HEK293 (cell line): ENCODE data around the gene ERP29.

Source experiments
- CTCF ChIA-PET: fragments of 350-600 bp; formaldehyde crosslinking; extraction: SDS; loops from one replicate; lab custom pipeline; 2021; ENCODE audit warnings: antibody characterized with exemption; lab: Yijun Ruan, JAX
- POLR2A ChIA-PET: fragments of 300-600 bp; formaldehyde crosslinking; extraction: SDS; loops from one replicate; lab custom pipeline; 2020; ENCODE audit warnings: antibody characterized with exemption, inconsistent platforms; lab: Yijun Ruan, JAX
- H3K27ac ChIP-seq: fragments of 200-500 bp; sonication (Bioruptor generic); 2 replicates; pipeline ENCODE4 v1.5.1; 2014; ENCODE audit warnings: low read depth, low read length, control low read depth, inconsistent platforms; ENCODE audit errors: extremely low read depth
- H3K36me3 ChIP-seq, 2 experiments: fragments of 200-500 bp in 1 of 2; sonication (Bioruptor generic) in 1 of 2; 1 replicate in 1 of 2; 2 replicates in 1 of 2; pipeline ENCODE4 v1.5.1; 2014 to 2017; ENCODE audit warnings: inconsistent platforms in 2 of 2, low read length in 2 of 2; ENCODE audit not compliant: control insufficient read depth in 2 of 2, insufficient read depth in 1 of 2
- H3K4me1 ChIP-seq: fragments of 200-500 bp; sonication (Bioruptor generic); 2 replicates; pipeline ENCODE4 v1.5.1; 2014; ENCODE audit warnings: mild to moderate bottlenecking, low read length, inconsistent platforms; ENCODE audit not compliant: control insufficient read depth, insufficient read depth
- H3K4me3 ChIP-seq: 2 replicates; pipeline ENCODE4 v1.5.1; 2011; ENCODE audit warnings: low read depth, mild to moderate bottlenecking, control low read depth, low read length, moderate library complexity
- H3K9me3 ChIP-seq: fragments of 200-500 bp; sonication (Bioruptor generic); 2 replicates; pipeline ENCODE4 v1.5.1; 2014; ENCODE audit warnings: low read depth, low read length, inconsistent platforms; ENCODE audit not compliant: control insufficient read depth, insufficient read depth
- FEZF1 ChIP-seq: fragments of 450-650 bp; formaldehyde crosslinking; IDR thresholded peaks from 2 replicates; pipeline ENCODE4 v1.5.1; 2016; ENCODE audit warnings: missing biosample characterization, missing genetic modification characterization
- GFI1B ChIP-seq: fragments of 450-650 bp; formaldehyde crosslinking; IDR thresholded peaks from 2 replicates; pipeline ENCODE4 v1.5.1; 2016; ENCODE audit warnings: missing biosample characterization, missing genetic modification characterization
- KLF8 ChIP-seq: fragments of 450-650 bp; formaldehyde crosslinking; IDR thresholded peaks from 2 replicates; pipeline ENCODE4 v1.5.1; 2016; ENCODE audit warnings: missing biosample characterization, missing genetic modification characterization
- PRDM2 ChIP-seq: fragments of 450-650 bp; formaldehyde crosslinking; IDR thresholded peaks from 2 replicates; pipeline ENCODE4 v1.5.1; 2016; ENCODE audit warnings: missing biosample characterization, missing genetic modification characterization, borderline replicate concordance
- WT1 ChIP-seq: fragments of 450-650 bp; formaldehyde crosslinking; IDR thresholded peaks from 2 replicates; pipeline ENCODE4 v1.5.1; 2016; ENCODE audit warnings: missing biosample characterization, missing genetic modification characterization
- ZBTB21 ChIP-seq: fragments of 450-650 bp; formaldehyde crosslinking; IDR thresholded peaks from 2 replicates; pipeline ENCODE4 v1.5.1; 2017; ENCODE audit warnings: missing biosample characterization, missing genetic modification characterization
- ZBTB8A ChIP-seq: fragments of 450-650 bp; formaldehyde crosslinking; IDR thresholded peaks from 2 replicates; pipeline ENCODE4 v1.5.1; 2016; ENCODE audit warnings: missing biosample characterization, missing genetic modification characterization
- ZFP41 ChIP-seq: fragments of 450-650 bp; formaldehyde crosslinking; IDR thresholded peaks from 2 replicates; pipeline ENCODE4 v1.5.1; 2016; ENCODE audit warnings: missing biosample characterization, missing genetic modification characterization, borderline replicate concordance
- ZFP69B ChIP-seq: fragments of 450-650 bp; formaldehyde crosslinking; IDR thresholded peaks from 2 replicates; pipeline ENCODE4 v1.5.1; 2016; ENCODE audit warnings: missing biosample characterization, missing genetic modification characterization
- ZNF114 ChIP-seq: fragments of 450-650 bp; formaldehyde crosslinking; IDR thresholded peaks from 2 replicates; pipeline ENCODE4 v1.5.0; 2017; ENCODE audit warnings: missing biosample characterization, missing genetic modification characterization
- ZNF155 ChIP-seq: fragments of 450-650 bp; formaldehyde crosslinking; IDR thresholded peaks from 2 replicates; pipeline ENCODE4 v1.5.1; 2016; ENCODE audit warnings: missing biosample characterization, missing genetic modification characterization
- ZNF174 ChIP-seq: fragments of 450-650 bp; formaldehyde crosslinking; IDR thresholded peaks from 2 replicates; pipeline ENCODE4 v1.5.0; 2017; ENCODE audit warnings: missing biosample characterization, mild to moderate bottlenecking, missing genetic modification characterization
- ZNF274 ChIP-seq, 2 experiments: fragments of 200-500 bp in 1 of 2; fragments of 450-650 bp in 1 of 2; sonication (Bioruptor generic) in 1 of 2; formaldehyde crosslinking in 1 of 2; IDR thresholded peaks; 2 replicates each; pipeline versions ENCODE4 v1.5.1 to v1.6.1; 2014 to 2016; ENCODE audit warnings: borderline replicate concordance in 1 of 2, inconsistent platforms in 1 of 2, low read length in 1 of 2, missing biosample characterization in 1 of 2, missing genetic modification characterization in 1 of 2
- ZNF324 ChIP-seq: fragments of 450-650 bp; formaldehyde crosslinking; IDR thresholded peaks from 2 replicates; pipeline ENCODE4 v1.5.1; 2016; ENCODE audit warnings: missing biosample characterization, missing genetic modification characterization
- ZNF416 ChIP-seq: fragments of 450-650 bp; formaldehyde crosslinking; IDR thresholded peaks from 2 replicates; pipeline ENCODE4 v1.5.1; 2016; ENCODE audit warnings: missing biosample characterization, missing genetic modification characterization
- ZNF510 ChIP-seq: fragments of 450-650 bp; formaldehyde crosslinking; IDR thresholded peaks from 2 replicates; pipeline ENCODE4 v1.5.1; 2018; ENCODE audit warnings: mild to moderate bottlenecking, missing genetic modification characterization, missing biosample characterization; ENCODE audit not compliant: insufficient replicate concordance
- ZNF513 ChIP-seq: fragments of 450-650 bp; IDR thresholded peaks from 2 replicates; pipeline ENCODE4 v1.5.1; 2018; ENCODE audit warnings: missing biosample characterization, missing genetic modification characterization
- ZNF514 ChIP-seq: fragments of 450-650 bp; formaldehyde crosslinking; IDR thresholded peaks from 2 replicates; pipeline ENCODE4 v1.5.1; 2016; ENCODE audit warnings: missing biosample characterization, missing genetic modification characterization
- ZNF521 ChIP-seq: fragments of 450-650 bp; formaldehyde crosslinking; IDR thresholded peaks from 2 replicates; pipeline ENCODE4 v1.5.1; 2017; ENCODE audit warnings: missing biosample characterization, mild to moderate bottlenecking, missing genetic modification characterization
- ZNF544 ChIP-seq: fragments of 450-650 bp; formaldehyde crosslinking; IDR thresholded peaks from 2 replicates; pipeline ENCODE4 v1.5.0; 2017; ENCODE audit warnings: missing biosample characterization, missing genetic modification characterization
- ZNF558 ChIP-seq: fragments of 450-650 bp; formaldehyde crosslinking; IDR thresholded peaks from 2 replicates; pipeline ENCODE4 v1.5.1; 2016; ENCODE audit warnings: missing biosample characterization, missing genetic modification characterization
- ZNF585B ChIP-seq: fragments of 450-650 bp; formaldehyde crosslinking; IDR thresholded peaks from 2 replicates; pipeline ENCODE4 v1.5.1; 2016; ENCODE audit warnings: missing biosample characterization, missing genetic modification characterization
- ZNF596 ChIP-seq: fragments of 450-650 bp; IDR thresholded peaks from 2 replicates; pipeline ENCODE4 v1.5.0; 2018; ENCODE audit warnings: missing biosample characterization, mild to moderate bottlenecking, missing genetic modification characterization, moderate library complexity
- ZNF621 ChIP-seq: fragments of 450-650 bp; formaldehyde crosslinking; IDR thresholded peaks from 2 replicates; pipeline ENCODE4 v1.5.1; 2017; ENCODE audit warnings: missing biosample characterization, missing genetic modification characterization
- ZNF624 ChIP-seq: fragments of 450-650 bp; formaldehyde crosslinking; IDR thresholded peaks from 2 replicates; pipeline ENCODE4 v1.5.1; 2017; ENCODE audit warnings: missing biosample characterization, missing genetic modification characterization
- ZNF629 ChIP-seq: fragments of 450-650 bp; formaldehyde crosslinking; IDR thresholded peaks from 2 replicates; pipeline ENCODE4 v1.5.1; 2017; ENCODE audit warnings: missing biosample characterization, missing genetic modification characterization
- ZNF645 ChIP-seq: fragments of 450-650 bp; formaldehyde crosslinking; IDR thresholded peaks from 2 replicates; pipeline ENCODE4; 2016; ENCODE audit warnings: missing biosample characterization, missing genetic modification characterization
- ZNF747 ChIP-seq: fragments of 450-650 bp; formaldehyde crosslinking; IDR thresholded peaks from 2 replicates; pipeline ENCODE4 v1.5.1; 2016; ENCODE audit warnings: missing biosample characterization, missing genetic modification characterization
- ZNF792 ChIP-seq: fragments of 450-650 bp; formaldehyde crosslinking; IDR thresholded peaks from 2 replicates; pipeline ENCODE4 v1.5.1; 2016; ENCODE audit warnings: missing biosample characterization, missing genetic modification characterization
- ZNF843 ChIP-seq: fragments of 450-650 bp; formaldehyde crosslinking; IDR thresholded peaks from 2 replicates; pipeline ENCODE4 v1.5.1; 2016; ENCODE audit warnings: missing biosample characterization, missing genetic modification characterization
- ZSCAN5A ChIP-seq: fragments of 450-650 bp; formaldehyde crosslinking; IDR thresholded peaks from 2 replicates; pipeline ENCODE4 v1.5.1; 2016; ENCODE audit warnings: missing biosample characterization, missing genetic modification characterization

Gene ERP29

GRCh38 chr12:111976291-111976690 is 36.9 kb upstream of the ERP29 start (continued):
- TF ChIP-seq ZNF155 (tag by site-specific recombination) (no peak), ZNF792 (tag by site-specific recombination) (no peak), ZNF174 (tag by site-specific recombination) (no peak), ZNF544 (tag by site-specific recombination) (no peak), ZNF585B (tag by site-specific recombination) (no peak), KLF8 (tag by site-specific recombination) (no peak), ZNF629 (peak; percentile 63; the same call in 1 of the 2 replicates), ZNF645 (tag by site-specific recombination) (no peak), ZNF514 (tag by site-specific recombination) (no peak), ZNF596 (tag by site-specific recombination) (no peak), ZNF416 (tag by site-specific recombination) (no peak), ZNF843 (tag by site-specific recombination) (peak; percentile 74), ZNF274 (IDR thresholded peaks at IDR 0.05; ENCODE audit: low read length) (no peak), ZNF274 (tag by site-specific recombination; IDR thresholded peaks at IDR 0.05; ENCODE audit: borderline replicate concordance) (no peak), GFI1B (tag by site-specific recombination) (0 out of 2 replicates have a peak, but pooled peaks have one; percentile 59), ZBTB8A (no peak), ZNF324 (tag by site-specific recombination) (no peak), ZNF513 (tag by site-specific recombination) (no peak), FEZF1 (peak; percentile 67), ZNF621 (tag by site-specific recombination) (peak; percentile 92; the same call in 1 of the 2 replicates), ZFP69B (0 out of 2 replicates have a peak, but pooled peaks have one; percentile 41), ZSCAN5A (no peak), ZNF624 (tag by site-specific recombination) (no peak), ZFP41 (tag by site-specific recombination) (no peak)

- H3K36me3 ChIP-seq = no peaks in the 10 kb centered on the region
- ChIA-PET POLR2A (no interaction called here), CTCF (interaction anchor here (0.7 to 1.5 kb wide), 2 partner anchors 9 to 73 kb away, joined by 3 read pairs; no protein-coding TSS in a partner anchor)
- H3K4me3 ChIP-seq = no peak overlapping the region
- no peak overlapping the region for H3K27ac ChIP-seq
- 0 out of 2 replicates have a peak, but pooled peaks cover 2% of the 10 kb centered on the region for H3K4me1 ChIP-seq
- no peaks in the 10 kb centered on the region for H3K9me3 ChIP-seq
- no peak for TF ChIP-seq ZNF521 (tag by site-specific recombination)
- no peak for TF ChIP-seq WT1 (tag by site-specific recombination)
- TF ChIP-seq ZNF747 (tag by site-specific recombination) = no peak
- peak; percentile 79 for TF ChIP-seq ZNF558 (tag by site-specific recombination)
- TF ChIP-seq ZNF114 (tag by site-specific recombination) = no peak
- no peak for TF ChIP-seq ZBTB21 (tag by site-specific recombination)
- TF ChIP-seq ZNF510 (tag by site-specific recombination) = no peak
- TF ChIP-seq PRDM2 (tag by site-specific recombination) = no peak
Observed at GRCh38 chr12:111976860-111977259, 36.4 kb upstream of the ERP29 start.
